ENCODE data around the gene RGMB. TPM values are rescaled to one million over a fixed set of nuclear protein-coding genes. Genes with fewer than 3 reads are reported as not detected.

The RGMB gene
- total RNA-seq, 3 donors from 2014 or later = 2.5 to 3.8 (median 3.6) TPM

DNA sequence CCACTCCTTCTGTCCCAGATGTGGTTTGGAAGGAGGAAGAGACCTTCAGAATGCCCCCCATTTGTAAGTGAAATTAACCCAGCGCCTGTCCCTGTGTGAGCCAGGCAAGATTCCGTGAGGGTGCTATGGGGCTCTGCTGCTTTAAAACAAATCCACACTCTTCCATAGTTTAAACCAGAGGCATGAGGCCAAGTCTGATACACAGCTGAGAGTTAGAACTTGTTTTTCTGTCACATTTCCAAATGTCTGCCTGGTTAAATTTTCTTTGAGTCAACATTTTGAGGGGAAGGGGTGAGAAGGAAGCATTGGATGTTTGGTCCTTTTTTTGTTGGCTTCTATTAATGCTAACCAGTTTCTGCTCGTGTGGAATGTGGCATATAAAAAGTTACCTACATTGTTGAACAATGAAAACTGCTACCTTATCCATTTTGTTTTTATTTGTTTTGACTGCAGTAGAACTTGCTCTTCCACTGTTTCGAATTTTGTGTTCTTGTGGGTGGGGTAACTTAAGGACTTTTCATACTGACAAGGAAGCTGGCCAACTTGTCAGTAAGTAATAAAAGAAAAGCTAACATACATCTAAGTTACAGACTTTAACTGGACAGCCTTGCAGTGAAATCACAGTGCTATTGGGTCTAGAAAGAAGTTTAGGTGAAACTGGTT lies 12.9 kb downstream of the RGMB start:
- Mint-ChIP-seq H3K36me3 (ENCODE audit: insufficient read depth) (peaks cover 21% of the 10 kb centered on the region), H3K9me3 (no peaks in the 10 kb centered on the region), H3K4me3 (no peak overlapping the region), H3K4me1 (ENCODE audit: low read depth) (peaks cover 24% of the 10 kb centered on the region), H3K27me3 (ENCODE audit: low read depth) (peaks cover 1% of the 10 kb centered on the region)
- DNase-seq (no peak), ATAC-seq (no peak)

DNA sequence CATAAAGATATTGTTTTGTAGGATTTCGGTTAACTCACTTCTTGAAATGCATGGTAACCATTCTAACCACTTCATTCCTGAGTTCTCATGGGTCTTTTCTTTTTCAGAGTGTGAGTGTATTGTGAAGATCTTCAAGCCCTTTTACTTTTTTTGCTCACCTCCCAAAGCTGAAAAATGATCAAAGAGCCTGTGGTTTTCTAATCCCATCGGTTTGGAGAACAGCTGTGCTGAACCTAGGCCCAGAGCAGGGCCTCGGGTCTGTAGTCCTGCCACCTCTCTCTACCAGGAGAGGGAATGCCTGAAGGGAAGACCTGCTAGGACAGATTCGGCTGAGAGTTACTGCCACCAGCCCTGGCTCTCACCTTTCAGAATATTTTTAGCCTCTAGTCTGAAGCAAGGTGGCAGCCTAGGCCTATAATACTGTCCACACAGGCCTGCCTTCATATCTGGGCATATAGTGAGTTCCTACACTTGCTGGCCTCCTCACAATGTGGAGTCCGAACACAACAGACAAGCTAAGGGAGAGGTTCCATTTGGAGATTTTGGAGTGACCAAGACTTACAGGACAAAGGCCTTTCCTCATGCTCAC lies 13.8 kb downstream of the RGMB start:
- no peak overlapping the region for H3K4me3 Mint-ChIP-seq
- ATAC-seq = no peak

DNA sequence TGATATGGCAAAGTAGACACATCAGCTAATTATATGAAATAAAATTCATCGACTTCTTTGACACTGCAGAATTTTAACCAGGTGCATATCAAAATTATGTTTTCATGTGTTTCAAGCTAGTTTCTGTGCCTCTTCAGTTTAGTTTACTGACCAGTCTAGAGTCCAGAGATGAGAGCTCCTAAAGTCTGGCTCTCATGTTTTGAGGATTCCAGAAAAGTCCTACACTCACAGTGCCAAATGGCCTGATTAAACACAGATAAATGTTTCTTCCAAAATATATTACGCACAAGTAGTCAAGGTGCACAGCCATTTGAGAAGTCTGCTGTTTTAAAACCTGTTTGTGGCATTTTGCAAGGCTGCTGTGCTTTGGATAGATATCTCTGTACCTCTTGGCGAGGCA lies 15.6 kb downstream of the RGMB start:
- no peak for DNase-seq
- Mint-ChIP-seq H3K27me3 (ENCODE audit: low read depth) (peaks cover 1% of the 10 kb centered on the region), H3K4me3 (no peak overlapping the region), H3K36me3 (ENCODE audit: insufficient read depth) (peaks cover 12% of the 10 kb centered on the region), H3K9me3 (no peaks in the 10 kb centered on the region), H3K4me1 (ENCODE audit: low read depth) (peaks cover 21% of the 10 kb centered on the region)
- ATAC-seq = no peak

More for the DNA sequence above, 13.8 kb downstream of the RGMB start:
- Mint-ChIP-seq H3K4me1 (ENCODE audit: low read depth) (peaks cover 24% of the 10 kb centered on the region), H3K27me3 (ENCODE audit: low read depth) (peaks cover 1% of the 10 kb centered on the region), H3K9me3 (no peaks in the 10 kb centered on the region), H3K36me3 (ENCODE audit: insufficient read depth) (peaks cover 16% of the 10 kb centered on the region)
- no peak for DNase-seq

DNA sequence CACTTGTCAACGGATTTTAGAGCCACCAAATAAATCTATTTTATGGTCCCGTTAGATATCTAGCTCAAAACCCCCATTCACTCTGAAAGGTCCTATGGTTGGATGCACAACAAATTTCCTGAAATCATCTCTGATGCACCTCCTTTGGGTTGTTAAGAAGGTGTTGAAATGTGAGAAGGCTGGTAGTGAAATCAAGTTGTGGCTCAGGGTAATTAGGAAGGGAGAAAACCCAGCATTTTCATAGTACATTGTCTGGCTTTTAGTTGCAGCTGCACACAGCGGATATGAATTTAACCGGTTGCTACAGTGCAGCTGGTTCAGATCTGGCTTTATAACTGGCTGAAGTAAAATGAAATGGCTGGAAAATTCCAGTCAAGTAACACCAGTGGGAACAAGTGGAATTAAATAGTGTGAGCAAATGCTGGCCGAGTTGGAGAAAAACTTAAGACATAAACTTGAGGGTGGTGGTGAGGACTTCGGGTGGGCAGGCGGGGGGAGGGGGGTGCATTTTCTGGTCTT lies 17.6 kb downstream of the RGMB start:
- peaks cover 11% of the 10 kb centered on the region for H3K36me3 Mint-ChIP-seq (ENCODE audit: insufficient read depth)
- H3K4me1 Mint-ChIP-seq (ENCODE audit: low read depth) = peaks cover 10% of the 10 kb centered on the region
- peaks cover 1% of the 10 kb centered on the region for H3K27me3 Mint-ChIP-seq (ENCODE audit: low read depth)
- no peaks in the 10 kb centered on the region for H3K9me3 Mint-ChIP-seq
- DNase-seq = no peak
- H3K4me3 Mint-ChIP-seq = no peak overlapping the region
- no peak for ATAC-seq

DNA sequence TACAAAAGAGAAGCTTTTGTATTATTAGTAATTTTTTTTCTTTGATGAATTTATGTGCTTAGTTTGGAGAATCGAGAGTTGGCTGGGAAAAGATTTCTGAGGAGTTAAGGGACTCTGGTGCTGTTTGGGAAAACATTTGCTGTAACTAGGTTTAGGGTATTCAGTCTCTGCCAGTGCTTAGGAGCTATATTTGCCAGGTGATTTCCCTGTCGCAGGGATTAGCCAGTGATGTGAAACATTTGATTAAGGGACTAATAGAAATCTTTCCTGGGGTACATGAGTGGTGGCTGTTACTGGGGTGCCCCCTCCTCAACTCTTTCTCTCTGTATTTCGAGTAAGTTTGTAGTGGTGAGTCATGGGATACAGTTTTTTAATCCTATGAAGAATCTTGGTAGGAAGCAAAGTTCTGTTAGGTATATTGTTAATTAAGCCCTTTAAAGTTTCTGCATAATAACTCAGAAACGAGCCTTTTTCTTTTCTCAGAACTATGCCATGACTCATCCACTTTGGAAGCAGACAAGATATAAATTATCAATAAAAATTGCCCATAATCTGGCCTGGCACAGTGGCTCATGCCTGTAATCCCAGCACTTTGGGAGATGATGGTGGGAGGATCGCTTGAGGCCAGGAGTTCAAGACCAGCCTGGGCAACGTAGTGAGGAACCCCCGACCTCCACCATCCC lies 18.6 kb downstream of the RGMB start:
- H3K27me3 Mint-ChIP-seq (ENCODE audit: low read depth) = peaks cover 1% of the 10 kb centered on the region
- no peaks in the 10 kb centered on the region for H3K9me3 Mint-ChIP-seq
- no peak overlapping the region for H3K4me3 Mint-ChIP-seq
- H3K36me3 Mint-ChIP-seq (ENCODE audit: insufficient read depth) = peaks cover 7% of the 10 kb centered on the region
- no peak for ATAC-seq
- DNase-seq = no peak
- H3K4me1 Mint-ChIP-seq (ENCODE audit: low read depth) = peaks cover 8% of the 10 kb centered on the region

DNA sequence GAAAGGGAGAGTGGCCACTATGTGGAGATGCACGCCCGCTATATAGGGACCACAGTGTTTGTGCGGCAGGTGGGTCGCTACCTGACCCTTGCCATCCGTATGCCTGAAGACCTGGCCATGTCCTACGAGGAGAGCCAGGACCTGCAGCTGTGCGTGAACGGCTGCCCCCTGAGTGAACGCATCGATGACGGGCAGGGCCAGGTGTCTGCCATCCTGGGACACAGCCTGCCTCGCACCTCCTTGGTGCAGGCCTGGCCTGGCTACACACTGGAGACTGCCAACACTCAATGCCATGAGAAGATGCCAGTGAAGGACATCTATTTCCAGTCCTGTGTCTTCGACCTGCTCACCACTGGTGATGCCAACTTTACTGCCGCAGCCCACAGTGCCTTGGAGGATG lies 19.8 kb downstream of the RGMB start:
- Mint-ChIP-seq H3K36me3 (ENCODE audit: insufficient read depth) (peaks cover 7% of the 10 kb centered on the region), H3K27me3 (ENCODE audit: low read depth) (peaks cover 1% of the 10 kb centered on the region), H3K4me3 (no peak overlapping the region), H3K4me1 (ENCODE audit: low read depth) (peaks cover 7% of the 10 kb centered on the region), H3K9me3 (no peaks in the 10 kb centered on the region)
- DNase-seq = no peak
- no peak for ATAC-seq

DNA sequence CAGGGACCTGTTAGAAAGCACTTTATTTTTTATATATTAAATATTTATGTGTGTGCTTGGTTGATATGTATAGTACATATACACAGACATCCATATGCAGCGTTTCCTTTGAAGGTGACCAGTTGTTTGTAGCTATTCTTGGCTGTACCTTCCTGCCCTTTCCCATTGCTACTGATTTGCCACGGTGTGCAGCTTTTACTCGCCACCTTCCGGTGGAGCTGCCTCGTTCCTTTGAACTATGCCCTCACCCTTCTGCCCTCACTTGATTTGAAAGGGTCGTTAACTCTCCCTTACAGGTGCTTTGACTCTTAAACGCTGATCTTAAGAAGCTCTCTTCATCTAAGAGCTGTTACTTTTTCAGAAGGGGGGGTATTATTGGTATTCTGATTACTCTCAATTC lies 20.5 kb downstream of the RGMB start:
- H3K36me3 Mint-ChIP-seq (ENCODE audit: insufficient read depth) = peaks cover 7% of the 10 kb centered on the region
- H3K4me3 Mint-ChIP-seq = no peak overlapping the region
- no peaks in the 10 kb centered on the region for H3K9me3 Mint-ChIP-seq
- DNase-seq (no peak), ATAC-seq (no peak)
- peaks cover 1% of the 10 kb centered on the region for H3K27me3 Mint-ChIP-seq (ENCODE audit: low read depth)
- peaks cover 7% of the 10 kb centered on the region for H3K4me1 Mint-ChIP-seq (ENCODE audit: low read depth)

DNA sequence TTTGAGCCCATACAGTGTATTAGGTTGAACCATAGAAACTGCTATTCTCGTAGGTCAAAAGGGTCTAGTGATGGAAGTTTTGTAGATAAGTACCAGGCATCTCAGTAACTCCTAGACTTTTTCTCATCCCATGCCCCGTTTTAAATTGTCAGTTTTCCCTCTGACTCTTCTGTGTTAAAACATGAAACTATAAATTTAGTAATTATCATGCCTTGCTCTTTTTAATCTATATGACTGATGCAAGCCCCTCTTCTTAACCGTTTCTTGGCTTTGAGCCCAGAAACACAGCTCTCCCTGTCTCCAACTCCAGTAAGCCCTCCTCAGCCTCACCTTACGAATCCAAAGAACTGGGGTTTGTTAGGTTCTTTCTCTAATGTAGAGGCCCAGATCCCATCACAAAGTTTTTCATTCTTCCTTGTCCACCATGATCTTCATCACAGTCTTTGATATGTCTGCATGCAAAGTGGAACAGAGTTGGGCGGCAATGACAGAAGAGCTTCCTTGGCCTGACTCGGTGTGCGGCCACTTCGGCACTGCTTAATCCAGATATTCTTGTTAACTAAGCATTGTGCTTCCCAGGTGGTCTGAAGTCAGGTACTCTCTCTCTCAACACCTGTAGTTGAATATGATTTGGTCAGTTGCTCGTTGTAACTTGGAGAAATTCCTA lies 21.1 kb downstream of the RGMB start:
- H3K36me3 Mint-ChIP-seq (ENCODE audit: insufficient read depth) = peaks cover 7% of the 10 kb centered on the region
- peaks cover 4% of the 10 kb centered on the region for H3K4me1 Mint-ChIP-seq (ENCODE audit: low read depth)
- ATAC-seq (no peak), DNase-seq (no peak)
- H3K4me3 Mint-ChIP-seq = no peak overlapping the region
- no peaks in the 10 kb centered on the region for H3K27me3 Mint-ChIP-seq (ENCODE audit: low read depth)
- H3K9me3 Mint-ChIP-seq = no peaks in the 10 kb centered on the region

DNA sequence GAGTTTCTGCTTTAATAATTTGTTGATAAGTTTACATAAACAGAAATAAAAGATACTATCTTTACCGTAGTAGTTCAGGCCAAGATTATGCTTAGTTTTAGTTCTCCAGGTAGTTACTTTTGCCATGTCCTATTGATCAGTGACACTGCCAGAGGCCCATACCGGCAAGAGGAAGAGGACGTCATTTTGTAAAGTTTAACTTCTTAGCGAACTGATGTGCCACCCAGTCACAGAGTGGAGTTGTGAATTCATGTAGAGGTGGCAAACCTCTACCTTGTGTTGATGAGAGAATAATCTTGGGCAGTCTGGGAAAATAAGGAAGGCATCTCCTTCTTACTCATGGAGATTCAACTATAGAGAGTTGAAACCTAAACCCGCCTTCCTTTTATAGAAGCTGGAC lies 21.8 kb downstream of the RGMB start:
- peaks cover 7% of the 10 kb centered on the region for H3K36me3 Mint-ChIP-seq (ENCODE audit: insufficient read depth)
- H3K9me3 Mint-ChIP-seq = no peaks in the 10 kb centered on the region
- ATAC-seq (no peak), DNase-seq (no peak)
- H3K27me3 Mint-ChIP-seq (ENCODE audit: low read depth) = no peaks in the 10 kb centered on the region
- no peak overlapping the region for H3K4me3 Mint-ChIP-seq
- H3K4me1 Mint-ChIP-seq (ENCODE audit: low read depth) = peaks cover 4% of the 10 kb centered on the region

DNA sequence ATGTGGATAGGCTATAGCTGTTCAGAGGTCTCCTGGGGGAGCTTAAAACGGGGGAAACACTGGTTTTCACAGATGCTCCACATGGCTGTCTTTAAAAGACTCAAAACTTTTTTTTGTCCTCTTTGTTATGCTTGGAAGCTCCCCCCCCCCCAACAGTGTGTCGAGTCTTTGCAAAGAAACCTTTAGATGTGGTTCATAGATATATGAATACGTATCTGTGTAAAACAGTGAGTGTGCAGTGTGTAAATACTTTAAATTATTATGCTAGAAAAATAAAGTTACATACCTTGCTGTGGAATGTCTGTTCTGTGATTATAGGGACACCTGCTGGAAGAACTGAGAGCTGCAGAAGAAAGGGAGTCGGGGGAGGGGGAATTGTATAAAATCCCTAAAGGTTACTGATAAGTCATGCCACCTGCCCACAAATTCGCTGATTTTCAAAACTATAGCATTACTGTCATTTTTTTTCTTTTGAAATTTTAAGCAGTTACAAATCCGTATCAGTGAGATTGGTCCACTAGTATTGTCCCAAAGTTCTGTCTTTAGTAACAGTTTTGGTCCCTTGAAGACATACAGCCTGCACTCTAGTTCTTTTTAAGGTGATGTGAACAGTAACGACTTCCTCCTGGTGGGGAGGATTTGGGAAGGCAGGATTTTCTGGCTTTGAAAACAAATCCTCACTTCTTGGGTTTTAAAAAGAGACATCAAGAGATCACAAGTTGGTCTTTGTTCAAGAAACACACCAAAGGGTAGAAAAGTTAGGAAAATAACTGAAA lies 22.9 kb downstream of the RGMB start:
- Mint-ChIP-seq H3K4me1 (ENCODE audit: low read depth) (peaks cover 4% of the 10 kb centered on the region), H3K27me3 (ENCODE audit: low read depth) (no peaks in the 10 kb centered on the region), H3K36me3 (ENCODE audit: insufficient read depth) (peaks cover 7% of the 10 kb centered on the region), H3K9me3 (no peaks in the 10 kb centered on the region), H3K4me3 (no peak overlapping the region)
- DNase-seq (peak; percentile 43), ATAC-seq (peak; percentile 62 to 79)

DNA sequence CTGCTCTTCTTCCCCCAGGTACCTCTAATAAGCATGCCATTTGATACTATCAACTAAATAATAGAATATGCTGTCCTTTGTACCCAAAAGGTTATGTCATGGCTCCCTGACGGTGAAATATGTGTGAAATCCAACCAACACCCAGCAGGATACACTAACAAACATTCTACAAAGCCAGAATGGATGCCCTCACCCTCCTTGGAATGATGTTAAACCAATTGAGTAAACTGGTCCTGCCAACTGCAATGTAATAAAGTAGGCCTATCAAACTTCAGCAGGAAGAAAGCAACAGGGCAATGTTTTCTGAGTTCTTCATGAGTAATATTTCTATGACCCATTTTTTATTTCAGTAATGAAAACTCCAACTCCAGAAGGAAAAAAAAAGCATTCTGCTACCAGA lies 24.9 kb downstream of the RGMB start:
- no peak for ATAC-seq
- peaks cover 4% of the 10 kb centered on the region for H3K4me1 Mint-ChIP-seq (ENCODE audit: low read depth)
- no peaks in the 10 kb centered on the region for H3K27me3 Mint-ChIP-seq (ENCODE audit: low read depth)
- H3K36me3 Mint-ChIP-seq (ENCODE audit: insufficient read depth) = peaks cover 4% of the 10 kb centered on the region
- no peak overlapping the region for H3K4me3 Mint-ChIP-seq
- no peak for DNase-seq
- H3K9me3 Mint-ChIP-seq = no peaks in the 10 kb centered on the region

DNA sequence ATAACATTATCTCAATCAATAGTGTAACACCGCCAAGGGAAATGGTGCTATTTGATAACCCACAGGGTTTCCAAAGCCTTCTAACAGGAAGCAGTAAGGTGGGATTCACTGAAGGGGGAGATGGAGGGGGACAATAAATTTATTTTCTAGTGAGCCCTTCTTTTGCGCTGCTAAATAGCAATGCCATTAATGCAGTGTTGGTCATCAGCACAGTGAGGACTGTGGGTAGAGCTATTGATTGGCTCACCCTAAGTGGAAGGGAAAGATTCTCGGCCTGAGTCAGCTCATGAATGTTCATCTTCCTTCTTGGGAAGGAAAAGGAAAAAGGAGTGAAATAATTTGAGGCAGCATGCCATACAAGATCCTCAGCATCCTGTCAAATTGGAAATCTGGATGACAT lies 25.4 kb downstream of the RGMB start:
- ATAC-seq (no peak), DNase-seq (no peak)
- Mint-ChIP-seq H3K27me3 (ENCODE audit: low read depth) (no peaks in the 10 kb centered on the region), H3K4me3 (no peak overlapping the region), H3K4me1 (ENCODE audit: low read depth) (peaks cover 4% of the 10 kb centered on the region), H3K9me3 (no peaks in the 10 kb centered on the region), H3K36me3 (ENCODE audit: insufficient read depth) (peaks cover 2% of the 10 kb centered on the region)

DNA sequence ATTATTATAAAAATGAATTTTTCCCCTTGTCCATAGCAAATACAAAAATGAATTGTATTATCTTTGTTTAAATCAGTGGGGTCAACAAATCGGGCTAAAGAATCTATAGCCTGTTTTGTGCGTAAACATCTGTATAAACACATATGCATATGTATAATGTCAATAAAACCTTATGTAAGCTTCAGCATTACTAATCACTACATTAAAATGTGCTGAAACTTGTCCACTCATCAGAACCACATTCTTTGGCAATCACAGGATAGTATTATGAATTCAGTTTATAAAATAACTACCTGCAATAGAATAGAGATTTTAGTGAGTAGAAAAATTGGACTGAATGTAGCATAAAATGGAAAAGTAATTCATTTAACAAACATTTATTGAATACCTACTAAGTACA lies 30.6 kb downstream of the RGMB start:
- ATAC-seq (no peak), DNase-seq (no peak)
- Mint-ChIP-seq H3K4me1 (ENCODE audit: low read depth) (no peaks in the 10 kb centered on the region), H3K36me3 (ENCODE audit: insufficient read depth) (peaks cover 11% of the 10 kb centered on the region), H3K9me3 (peaks cover 26% of the 10 kb centered on the region), H3K27me3 (ENCODE audit: low read depth) (no peaks in the 10 kb centered on the region), H3K4me3 (no peak overlapping the region)

DNA sequence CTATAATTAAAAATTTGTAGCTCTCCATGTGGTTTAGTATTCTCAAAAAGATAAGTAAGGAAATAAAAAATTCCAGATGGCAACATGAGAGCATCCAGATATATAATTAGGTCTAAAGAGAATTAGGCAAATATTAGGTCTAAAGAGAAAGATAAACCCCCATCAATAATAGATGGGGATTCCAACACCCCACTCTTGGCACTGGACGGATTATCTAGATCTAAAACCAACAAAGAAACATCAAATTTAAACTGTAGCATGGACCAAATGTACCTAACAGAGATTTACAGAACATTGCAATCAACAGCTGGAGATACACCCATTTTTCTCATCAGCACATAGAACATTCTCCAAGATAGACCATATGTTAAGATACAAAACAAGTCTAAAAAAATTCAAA lies 31.6 kb downstream of the RGMB start:
- DNase-seq = no peak
- no peak for ATAC-seq
- peaks cover 11% of the 10 kb centered on the region for H3K36me3 Mint-ChIP-seq (ENCODE audit: insufficient read depth)
- no peak overlapping the region for H3K4me3 Mint-ChIP-seq
- H3K4me1 Mint-ChIP-seq (ENCODE audit: low read depth) = no peaks in the 10 kb centered on the region
- H3K27me3 Mint-ChIP-seq (ENCODE audit: low read depth) = no peaks in the 10 kb centered on the region
- H3K9me3 Mint-ChIP-seq = peaks cover 26% of the 10 kb centered on the region

All from activated T-cell treated with anti-CD3 and anti-CD28 coated beads, Interleukin-2, amount 50 U/mL, for 4 hours (primary cell).